Mucosa of rectum (tissue), 2 donors: Measurements from ENCODE around the gene TMEM38A.

Experiments used
- H3K27ac ChIP-seq, 2 donors: one replicate each; pipeline ENCODE4 v1.7.0; 2013; ENCODE audit warnings: inconsistent platforms in 2 of 2, low read depth in 2 of 2, low read length in 2 of 2
- H3K27me3 ChIP-seq, 2 donors: one replicate each; pipeline ENCODE4 v1.7.0; 2013; ENCODE audit warnings: low read length in 2 of 2; ENCODE audit not compliant: control insufficient read depth in 2 of 2, insufficient read depth in 2 of 2
- H3K36me3 ChIP-seq, 2 donors: one replicate each; pipeline ENCODE4 v1.7.0; 2013; ENCODE audit warnings: low read length in 2 of 2; ENCODE audit not compliant: control insufficient read depth in 2 of 2, insufficient read depth in 2 of 2
- H3K4me1 ChIP-seq, 2 donors: one replicate each; pipeline ENCODE4 v1.7.0; 2013; ENCODE audit warnings: low read length in 2 of 2, mild to moderate bottlenecking in 1 of 2; ENCODE audit not compliant: control insufficient read depth in 2 of 2, insufficient read depth in 2 of 2
- H3K4me3 ChIP-seq, 2 donors: one replicate each; pipeline ENCODE4 v1.7.0; 2013; ENCODE audit warnings: low read length in 2 of 2
- H3K9ac ChIP-seq, 2 donors: one replicate each; pipeline ENCODE4 v1.7.0; 2013; ENCODE audit warnings: low read length in 2 of 2, low read depth in 1 of 2, mild to moderate bottlenecking in 1 of 2
- H3K9me3 ChIP-seq, 2 donors: one replicate each; pipeline ENCODE4 v1.7.0; 2013; ENCODE audit warnings: low read length in 2 of 2; ENCODE audit not compliant: control insufficient read depth in 2 of 2
- donor health status: healthy.
- donor health status: Normal muscosa, but diverticular disease.

The TMEM38A gene

DNA sequence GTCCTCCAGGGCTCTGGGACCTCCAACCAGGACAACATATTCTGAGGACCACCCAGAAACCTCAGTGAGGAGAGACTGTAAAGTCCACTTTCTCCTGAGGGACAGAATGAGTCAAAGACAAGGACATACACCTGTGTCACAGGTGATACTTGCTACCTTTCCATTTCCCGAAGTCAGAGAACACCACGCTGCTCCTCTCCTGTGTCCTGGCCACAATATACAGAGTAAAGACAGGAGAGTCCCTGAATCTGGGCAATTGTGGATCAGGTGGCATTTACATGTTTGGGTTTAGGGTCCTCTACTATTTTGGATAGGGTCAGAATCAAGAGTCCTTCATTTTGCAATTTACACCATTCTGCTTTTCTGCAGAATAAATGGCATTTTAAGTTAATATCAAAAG is 37.9 kb upstream of the TMEM38A start:
- Histone ChIP-seq H3K27me3 (no peaks in the 10 kb centered on the region), H3K9ac (no peak overlapping the region), H3K4me3 (no peak overlapping the region), H3K9me3 (no peaks in the 10 kb centered on the region), H3K27ac (no peak overlapping the region), H3K36me3 (peaks cover 3 to 5% of the 10 kb centered on the region in 2 donors), H3K4me1 (peaks cover 12 to 16% of the 10 kb centered on the region in 2 donors)

DNA sequence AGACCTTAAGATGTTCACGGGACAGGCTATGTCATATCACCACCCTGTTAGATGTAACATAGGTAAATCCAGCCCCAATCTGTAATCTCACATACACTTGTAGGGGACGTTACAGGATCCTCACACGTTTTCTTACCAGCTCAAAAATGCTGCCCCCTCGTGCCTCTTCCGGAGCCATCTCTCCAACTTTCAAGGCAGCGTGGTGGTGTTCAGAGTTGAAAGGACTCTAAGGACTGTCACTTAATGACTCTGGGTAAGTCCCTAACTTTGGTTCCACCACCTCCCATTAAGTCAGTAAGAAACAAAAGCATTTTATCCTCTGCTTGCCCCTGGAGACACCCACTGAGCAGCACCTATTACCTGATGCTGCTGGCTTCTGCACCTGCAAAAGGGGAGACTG is 37.4 kb upstream of the TMEM38A start:
- Histone ChIP-seq H3K36me3 (peaks cover 3 to 5% of the 10 kb centered on the region in 2 donors), H3K9me3 (no peaks in the 10 kb centered on the region), H3K4me3 (no peak overlapping the region), H3K4me1 (peaks cover 12 to 16% of the 10 kb centered on the region in 2 donors), H3K27ac (no peak overlapping the region), H3K9ac (no peak overlapping the region), H3K27me3 (no peaks in the 10 kb centered on the region)

DNA sequence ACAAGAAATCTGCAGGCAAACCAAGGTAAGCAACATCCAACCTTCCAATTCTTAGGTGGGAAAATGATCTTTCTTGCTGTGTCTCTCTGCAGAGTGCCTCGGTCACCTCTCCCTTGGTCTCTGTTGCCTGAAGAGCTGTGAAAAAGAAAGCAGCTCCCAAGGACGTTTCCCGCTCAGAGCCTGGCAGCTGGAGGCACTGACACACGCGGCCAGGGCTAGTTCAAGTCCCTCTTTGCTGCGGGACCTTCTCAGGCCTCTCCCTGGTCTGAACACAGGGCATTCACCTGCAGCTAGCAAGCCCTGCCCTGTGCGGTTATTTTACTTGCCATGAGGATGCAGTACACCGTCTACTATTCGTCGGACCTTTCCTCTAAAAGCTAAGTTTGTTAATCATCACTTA is 36.7 kb upstream of the TMEM38A start:
- H3K4me3 ChIP-seq: no peak overlapping the region
- no peak overlapping the region for H3K27ac ChIP-seq
- no peaks in the 10 kb centered on the region for H3K27me3 ChIP-seq
- peaks cover 16 to 22% of the 10 kb centered on the region in 2 donors for H3K4me1 ChIP-seq
- no peak overlapping the region for H3K9ac ChIP-seq
- H3K36me3 ChIP-seq: peaks cover 3 to 5% of the 10 kb centered on the region in 2 donors
- H3K9me3 ChIP-seq: no peaks in the 10 kb centered on the region

DNA sequence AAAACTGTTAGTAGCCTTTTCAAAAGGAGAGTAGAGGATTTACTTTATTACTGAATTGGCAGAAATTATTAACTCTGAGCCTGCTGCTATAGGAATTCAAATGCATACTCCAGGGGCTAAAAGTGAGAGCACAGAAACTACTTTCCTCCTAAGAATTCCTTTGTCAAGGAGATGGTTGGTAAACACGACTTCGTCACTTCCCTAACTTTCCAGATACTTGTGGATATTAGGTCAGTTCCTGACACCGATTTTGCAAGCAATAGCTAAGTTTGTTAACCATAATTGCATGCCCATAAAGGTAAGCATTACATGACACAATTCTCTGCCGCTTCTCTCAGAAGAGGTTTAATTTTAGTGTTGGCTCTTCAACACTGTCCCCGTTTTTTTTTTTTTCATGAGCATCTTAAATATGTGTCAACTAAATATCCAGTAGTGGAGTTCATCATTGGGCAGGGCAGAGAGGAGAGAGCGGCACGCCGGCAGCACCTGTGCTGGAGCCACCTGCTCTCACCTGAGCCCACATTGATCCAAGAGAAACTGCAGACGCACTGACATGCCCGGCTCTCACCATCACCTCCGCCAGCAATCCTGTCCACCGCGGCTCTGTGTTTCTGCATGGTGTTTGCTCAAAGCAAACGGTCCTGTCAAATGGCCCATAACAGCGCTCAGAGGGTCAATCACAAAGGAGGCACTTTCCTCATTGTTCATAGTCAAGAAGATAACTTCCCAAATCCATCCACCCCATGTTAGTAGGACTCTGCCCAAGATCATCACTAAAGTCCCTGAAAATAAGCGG is 35.6 kb upstream of the TMEM38A start:
- Histone ChIP-seq H3K27ac (no peak overlapping the region), H3K27me3 (no peaks in the 10 kb centered on the region), H3K36me3 (peaks cover 3 to 5% of the 10 kb centered on the region in 2 donors), H3K4me1 (peaks cover 23 to 28% of the 10 kb centered on the region in 2 donors), H3K9me3 (no peaks in the 10 kb centered on the region), H3K9ac (no peak overlapping the region), H3K4me3 (no peak overlapping the region)

DNA sequence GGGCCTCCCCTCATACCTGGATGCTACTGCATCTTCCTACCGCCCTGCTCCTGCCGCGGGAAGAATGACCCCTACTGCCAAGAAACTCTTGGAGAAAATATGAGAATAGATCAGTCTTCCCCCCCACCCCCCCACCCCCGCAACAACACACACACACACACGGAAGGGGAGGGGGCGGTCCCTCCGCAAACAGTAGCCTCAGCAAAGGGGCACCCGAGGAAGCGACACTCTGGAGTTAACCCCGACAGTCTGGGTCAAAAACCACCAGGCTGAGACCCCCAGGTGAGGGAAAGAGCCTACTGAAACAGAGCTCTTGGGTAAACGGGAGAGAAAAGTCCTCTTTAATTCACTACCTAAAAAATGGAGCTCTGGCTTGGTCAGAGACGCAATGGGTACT is 34.1 kb upstream of the TMEM38A start:
- H3K27ac ChIP-seq: peak overlapping the region in 1 of 2 donors; percentile 43
- peaks cover 17 to 28% of the 10 kb centered on the region in 2 donors for H3K4me1 ChIP-seq

DNA sequence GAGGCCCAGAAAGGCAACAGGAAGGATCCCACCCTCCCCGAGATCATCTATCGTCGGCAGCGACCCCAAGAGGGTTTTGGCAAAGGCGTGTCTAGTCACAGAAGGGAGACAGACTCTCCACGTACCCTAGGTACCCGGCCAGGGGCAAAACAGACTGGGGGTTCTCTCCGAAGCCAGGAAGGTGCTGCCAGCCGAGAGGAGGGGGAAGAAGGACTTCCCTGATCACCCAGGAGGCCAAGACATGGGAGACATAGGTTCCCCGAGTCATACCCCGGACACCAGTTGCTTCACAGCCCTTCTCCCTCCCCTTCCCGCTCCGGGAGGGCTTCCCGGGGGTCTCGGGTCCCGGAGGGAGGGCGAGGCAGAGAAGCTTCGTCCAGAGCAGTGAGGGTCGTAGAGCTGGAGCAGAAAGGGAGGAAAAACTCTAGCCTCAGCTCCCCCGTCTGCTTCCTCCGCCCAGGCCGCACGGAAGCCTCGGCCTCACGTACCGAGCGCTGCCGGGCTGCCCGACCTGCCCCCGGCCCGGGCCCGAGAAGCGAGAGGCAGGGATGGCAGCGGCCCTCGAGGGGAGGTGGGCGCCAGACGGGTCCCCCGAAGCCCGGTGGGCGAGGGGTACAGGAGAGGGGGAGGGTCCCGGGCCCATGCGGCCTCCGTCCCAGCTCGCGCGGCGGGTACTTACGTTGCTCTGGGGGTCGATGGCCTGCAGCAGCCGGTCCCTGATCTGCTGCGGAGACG is 33.6 kb upstream of the TMEM38A start:
- Histone ChIP-seq H3K9ac (peak overlapping the region; percentile 88 to 95), H3K27me3 (no peaks in the 10 kb centered on the region), H3K4me1 (peaks cover 17 to 28% of the 10 kb centered on the region in 2 donors), H3K27ac (peak overlapping the region; percentile 56 to 67), H3K4me3 (peak overlapping the region; percentile 90 to 91), H3K36me3 (peaks cover 5 to 10% of the 10 kb centered on the region in 2 donors), H3K9me3 (no peaks in the 10 kb centered on the region)

More for the DNA sequence above, 34.1 kb upstream of the TMEM38A start:
- H3K27me3 ChIP-seq: no peaks in the 10 kb centered on the region
- H3K36me3 ChIP-seq: peaks cover 5 to 10% of the 10 kb centered on the region in 2 donors
- no peaks in the 10 kb centered on the region for H3K9me3 ChIP-seq
- H3K4me3 ChIP-seq: peak overlapping the region; percentile 90 to 91
- H3K9ac ChIP-seq: peak overlapping the region; percentile 88 to 95

DNA sequence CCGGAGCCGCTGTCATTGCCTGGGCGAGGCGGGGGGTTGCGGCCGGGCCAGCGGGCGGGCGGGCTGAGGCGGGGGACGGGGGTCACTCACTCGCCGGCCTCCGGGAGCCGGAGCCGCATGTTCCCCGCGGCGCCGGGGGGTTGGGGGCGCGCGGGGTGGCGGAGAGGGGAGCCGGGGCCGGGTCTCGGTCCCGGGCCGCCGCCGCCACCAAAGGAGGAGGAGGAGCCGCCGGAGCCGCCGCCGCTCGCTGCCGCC is 33.1 kb upstream of the TMEM38A start:
- H3K27ac ChIP-seq: peak overlapping the region; percentile 56 to 67

DNA sequence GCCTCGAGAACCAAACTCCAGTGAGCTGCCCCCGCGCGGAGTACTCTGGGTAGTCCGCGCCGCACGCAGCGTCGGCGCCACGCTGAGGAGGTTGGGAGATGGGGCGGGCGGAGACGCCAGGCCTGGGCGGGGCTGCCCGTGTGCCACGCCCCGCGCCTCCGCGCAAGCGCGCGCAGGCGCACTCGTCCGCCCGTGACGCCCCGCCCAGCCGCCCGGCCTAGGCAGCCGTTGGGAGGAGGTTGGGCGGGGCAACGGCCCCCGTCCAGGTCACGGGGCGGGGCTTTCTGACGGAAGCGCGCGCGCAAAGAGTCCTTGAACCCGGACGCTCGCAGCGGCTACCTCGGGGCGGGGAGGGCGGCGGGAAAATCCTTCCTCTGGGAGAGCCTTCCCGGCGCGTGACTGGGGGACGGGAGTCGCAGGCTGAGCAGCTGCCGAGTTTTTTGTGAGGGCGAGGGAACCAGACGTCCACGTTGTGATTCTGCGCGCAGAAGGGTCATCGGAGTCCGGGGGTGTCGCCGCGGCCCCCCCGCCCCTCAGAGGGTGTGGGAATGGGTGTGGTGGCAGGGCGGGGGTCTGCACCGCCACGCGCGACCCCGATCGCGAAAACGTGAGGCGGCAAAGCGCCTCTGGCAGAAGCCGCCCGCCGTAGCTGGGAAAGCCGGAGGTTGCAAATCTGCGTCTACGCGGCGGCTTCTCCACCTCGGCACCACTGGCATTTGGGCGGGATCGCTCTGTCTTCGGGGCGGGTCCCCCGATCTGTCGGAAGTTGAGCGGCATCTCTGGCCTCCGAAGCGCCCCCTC is 32.6 kb upstream of the TMEM38A start, which contains the start of gene MED26:
Gene MED26 (minus strand): TSS at position 22 of the 801 bp plus-strand sequence. CDS start 261 bp downstream, outside the sequence.
- Histone ChIP-seq H3K27me3 (no peaks in the 10 kb centered on the region), H3K36me3 (peaks cover 10 to 12% of the 10 kb centered on the region in 2 donors), H3K9ac (peak within 1 kb of the TSS; percentile 95 to 98), H3K4me1 (peaks cover 17 to 28% of the 10 kb centered on the region in 2 donors), H3K27ac (peak within 1 kb of the TSS; percentile 98 to 99), H3K9me3 (no peaks in the 10 kb centered on the region), H3K4me3 (peak within 1 kb of the TSS; percentile 91 to 93)

More for the DNA sequence above, 33.1 kb upstream of the TMEM38A start:
- Histone ChIP-seq H3K4me3 (peak overlapping the region; percentile 90 to 91), H3K27me3 (no peaks in the 10 kb centered on the region), H3K9ac (peak overlapping the region; percentile 88 to 95), H3K36me3 (peaks cover 9 to 11% of the 10 kb centered on the region in 2 donors), H3K4me1 (peaks cover 17 to 28% of the 10 kb centered on the region in 2 donors), H3K9me3 (no peaks in the 10 kb centered on the region)

DNA sequence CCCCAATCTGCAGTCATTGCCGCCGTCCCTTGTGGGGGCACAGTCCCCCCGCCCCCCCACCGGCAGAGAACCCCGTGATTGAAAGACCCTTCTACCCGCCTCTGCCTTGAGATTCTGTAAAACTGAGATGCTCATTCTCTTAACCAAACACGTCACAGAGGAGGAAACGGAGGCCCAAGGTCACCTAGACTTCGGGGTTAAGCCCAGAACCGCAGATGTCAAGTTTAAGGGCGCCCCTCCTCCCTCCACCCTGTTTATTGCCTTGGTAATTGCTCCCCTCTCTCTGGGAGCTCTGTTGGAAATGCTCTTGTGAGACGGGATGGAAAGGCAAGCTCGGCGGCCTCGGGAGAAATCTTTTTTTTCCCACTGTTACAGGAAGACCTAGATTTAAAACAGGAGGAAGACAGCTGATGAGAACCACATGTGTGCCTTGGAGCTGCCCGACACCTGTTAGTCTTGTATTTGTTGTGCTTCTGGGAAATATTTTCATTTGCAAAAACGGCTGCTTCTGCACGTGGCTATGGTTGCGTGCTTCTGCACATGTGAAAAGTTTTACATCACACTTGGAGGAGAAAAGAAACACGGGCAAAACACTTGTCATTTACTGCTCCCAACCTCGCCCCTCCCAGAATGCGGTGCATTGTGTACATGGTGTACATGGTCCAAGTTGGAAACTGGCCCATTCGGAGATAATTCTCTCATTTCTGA is 31.8 kb upstream of the TMEM38A start:
- Histone ChIP-seq H3K4me3 (peak overlapping the region; percentile 78 to 93), H3K9ac (peak overlapping the region; percentile 95 to 98), H3K27ac (peak overlapping the region; percentile 98 to 99), H3K27me3 (no peaks in the 10 kb centered on the region), H3K4me1 (peaks cover 17 to 28% of the 10 kb centered on the region in 2 donors), H3K36me3 (peaks cover 14 to 15% of the 10 kb centered on the region in 2 donors), H3K9me3 (no peaks in the 10 kb centered on the region)
